ENCODE measurements around the gene CBX1. TPM values are rescaled to one million over a fixed set of nuclear protein-coding genes. Genes with fewer than 3 reads are reported as not detected.

The CBX1 gene
- total RNA-seq, 4 donors from 2014 or later, result 21.0 to 46.7 (median 24.7) TPM

DNA sequence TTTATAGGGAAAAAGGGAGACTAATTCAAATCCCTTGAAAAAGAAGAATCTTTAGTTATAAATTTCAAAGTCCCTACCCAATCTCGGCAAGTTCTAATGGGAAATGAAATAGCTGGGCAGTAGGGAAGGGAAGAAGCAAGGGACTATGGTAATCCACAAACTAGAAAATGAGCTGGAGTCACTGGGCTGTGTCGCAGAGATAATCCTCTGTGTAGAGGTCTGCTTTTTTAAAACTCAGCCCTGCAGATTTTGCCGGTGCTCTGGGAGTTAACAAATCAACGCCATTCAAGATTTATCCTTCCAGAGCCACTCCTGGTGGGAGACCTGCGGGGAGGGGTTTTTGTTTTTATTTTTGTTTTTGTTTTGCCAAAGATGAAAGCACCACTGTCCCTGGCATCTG is 27.1 kb upstream of the CBX1 start:
- DNase-seq, result no peak
- no peaks in the 10 kb centered on the region for H3K27me3 ChIP-seq
- no peaks in the 10 kb centered on the region for H3K9me3 ChIP-seq
- peaks cover 0 to 27% (median 0%) of the 10 kb centered on the region in 3 donors for H3K36me3 ChIP-seq
- H3K4me3 ChIP-seq, result no peak overlapping the region
- intact Hi-C loops (cut with DNase I), result loop anchor here (5.0 kb wide), 1 partner anchor 101 kb away; no protein-coding TSS in a partner anchor
- 59 to 63% methylated on average over 5 of the region's 5 CpGs for whole genome bisulfite sequencing, 2 donors
- H3K4me1 ChIP-seq, result peaks cover 0 to 19% (median 3%) of the 10 kb centered on the region in 3 donors
- TF ChIP-seq POLR2A (IDR thresholded peaks at IDR 0.05) (no peak), CTCF (IDR thresholded peaks at IDR 0.05) (no peak)
- H3K27ac ChIP-seq, result no peak overlapping the region

GRCh38 chr17:48127371-48128051 is 26.2 kb upstream of the CBX1 start:
- WGBS, 2 donors, result 22 to 48% methylated on average over 3 to 7 of the region's 9 CpGs
- Histone ChIP-seq H3K4me3 (no peak overlapping the region), H3K36me3 (peaks cover 0 to 36% (median 0%) of the 10 kb centered on the region in 3 donors), H3K9me3 (no peaks in the 10 kb centered on the region), H3K4me1 (peaks cover 0 to 19% (median 3%) of the 10 kb centered on the region in 3 donors), H3K27me3 (no peaks in the 10 kb centered on the region), H3K27ac (peak overlapping the region in 3 of 4 donors; percentile 17 to 25 (median 19))
- no peak for TF ChIP-seq CTCF (IDR thresholded peaks at IDR 0.05)
- TF ChIP-seq POLR2A (IDR thresholded peaks at IDR 0.05), result no peak
- DNase-seq, result no peak
- intact Hi-C loops (cut with DNase I), result loop anchor here (5.0 kb wide), 1 partner anchor 100 kb away; no protein-coding TSS in a partner anchor

DNA sequence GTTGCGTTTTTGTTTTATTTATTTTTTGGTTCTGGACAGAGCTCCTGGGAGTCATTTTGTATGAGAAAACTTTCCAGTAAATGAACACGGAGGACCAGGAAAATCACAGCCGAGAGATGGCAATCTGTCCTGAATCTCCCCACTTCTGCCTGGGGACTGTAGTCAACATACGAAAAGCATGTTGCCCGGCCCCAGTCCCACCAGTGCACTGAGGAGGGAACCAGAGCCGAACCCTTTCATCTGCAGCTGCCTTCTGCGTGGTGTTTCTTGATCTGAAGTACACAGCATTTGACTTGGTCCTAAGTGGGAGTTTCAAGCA is 25.2 kb upstream of the CBX1 start:
- Histone ChIP-seq H3K27me3 (no peaks in the 10 kb centered on the region), H3K36me3 (peaks cover 8 to 46% (median 10%) of the 10 kb centered on the region in 3 donors), H3K4me3 (no peak overlapping the region), H3K27ac (no peak overlapping the region), H3K4me1 (peaks cover 0 to 19% (median 3%) of the 10 kb centered on the region in 3 donors), H3K9me3 (no peaks in the 10 kb centered on the region)
- TF ChIP-seq POLR2A (IDR thresholded peaks at IDR 0.05), result no peak
- TF ChIP-seq CTCF (IDR thresholded peaks at IDR 0.05), result no peak
- intact Hi-C loops (cut with DNase I), result loop anchor here (5.0 kb wide), 1 partner anchor 99 kb away; no protein-coding TSS in a partner anchor
- whole genome bisulfite sequencing, 2 donors, result 67 to 93% methylated on average over 6 to 7 of the region's 7 CpGs
- no peak for DNase-seq

GRCh38 chr17:48125829-48126531 is 24.7 kb upstream of the CBX1 start:
- WGBS, 2 donors, result 53 to 73% methylated on average over 4 to 9 of the region's 9 CpGs
- intact Hi-C loops (cut with DNase I), result loop anchor here (5.0 kb wide), 1 partner anchor 99 kb away; no protein-coding TSS in a partner anchor
- no peak overlapping the region for H3K4me3 ChIP-seq
- H3K27me3 ChIP-seq, result no peaks in the 10 kb centered on the region
- H3K27ac ChIP-seq, result no peak overlapping the region
- DNase-seq, result no peak
- peaks cover 13 to 51% (median 15%) of the 10 kb centered on the region in 3 donors for H3K36me3 ChIP-seq
- no peak for TF ChIP-seq POLR2A (IDR thresholded peaks at IDR 0.05)
- no peak for TF ChIP-seq CTCF (IDR thresholded peaks at IDR 0.05)
- no peaks in the 10 kb centered on the region for H3K9me3 ChIP-seq
- peaks cover 0 to 17% (median 3%) of the 10 kb centered on the region in 3 donors for H3K4me1 ChIP-seq

DNA sequence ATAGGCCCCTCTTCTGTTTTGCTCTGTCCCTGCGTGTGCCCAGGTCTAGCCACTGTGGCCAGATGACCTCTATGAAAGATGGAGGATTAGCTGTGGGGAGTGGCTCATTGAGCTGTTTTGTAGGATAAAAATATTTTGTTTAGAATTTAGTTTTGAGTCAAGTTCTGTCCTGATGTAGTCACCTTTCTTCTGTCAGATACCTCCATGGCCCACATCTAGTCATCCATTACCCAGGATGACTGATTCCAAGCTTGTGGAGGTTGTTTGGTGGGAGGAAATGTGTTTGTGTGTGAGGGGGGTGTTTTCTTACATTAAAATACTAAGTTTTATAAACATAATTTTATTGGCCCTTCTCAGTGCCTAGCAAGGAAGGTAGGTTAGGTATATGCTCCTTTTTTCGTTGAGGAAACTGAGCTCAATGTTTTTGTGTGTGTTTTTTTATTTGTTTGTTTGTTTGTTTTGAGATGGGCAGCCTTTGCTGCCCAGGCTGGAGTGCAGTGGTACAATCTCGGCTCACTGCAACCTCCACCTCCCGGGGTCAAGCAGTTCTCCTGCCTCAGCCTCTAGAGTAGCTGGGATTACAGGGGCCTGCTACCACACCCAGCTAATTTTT is 22.6 kb upstream of the CBX1 start:
- Histone ChIP-seq H3K27me3 (no peaks in the 10 kb centered on the region), H3K9me3 (no peaks in the 10 kb centered on the region), H3K36me3 (peaks cover 17 to 70% (median 20%) of the 10 kb centered on the region in 3 donors), H3K4me1 (peaks cover 0 to 15% (median 3%) of the 10 kb centered on the region in 3 donors), H3K4me3 (no peak overlapping the region), H3K27ac (no peak overlapping the region)
- TF ChIP-seq POLR2A (IDR thresholded peaks at IDR 0.05), result no peak
- TF ChIP-seq CTCF (IDR thresholded peaks at IDR 0.05), result no peak
- DNase-seq, result no peak
- intact Hi-C loops (cut with DNase I), result no loop called here
- WGBS, 2 donors, result 88 to 90% methylated on average over 4 of the region's 4 CpGs

Data from esophagus squamous epithelium (tissue), 5 donors.